Testis (tissue), 3 donors: ENCODE data around the gene CUEDC1. TPM values are rescaled to one million over a fixed set of nuclear protein-coding genes. Genes with fewer than 3 reads are reported as not detected.

Experiments used
- DNase-seq: peaks from one replicate; pipeline ENCODE4 v3.0.0-alpha.2; 2019
- H3K27ac ChIP-seq, 2 donors: fragments of 200-600 bp; sonication (generic); one replicate each; pipeline ENCODE4 v1.5.1; 2019
- H3K27me3 ChIP-seq: fragments of 200-600 bp; sonication (generic); one replicate; pipeline ENCODE4 v1.5.1; 2019
- H3K36me3 ChIP-seq: fragments of 200-600 bp; sonication (generic); one replicate; pipeline ENCODE4 v1.5.1; 2017; ENCODE audit warnings: low read depth; ENCODE audit errors: missing control alignments
- H3K4me1 ChIP-seq: fragments of 200-600 bp; sonication (generic); one replicate; pipeline ENCODE4 v1.5.1; 2019
- H3K4me3 ChIP-seq, 2 donors: fragments of 200-600 bp; sonication (generic); one replicate each; pipeline ENCODE4 v1.5.1; 2017 to 2019
- H3K9me3 ChIP-seq: fragments of 200-600 bp; sonication (generic); one replicate; pipeline ENCODE4 v1.5.1; 2017
- POLR2A ChIP-seq: fragments of 450-650 bp; IDR thresholded peaks from one replicate; pipeline ENCODE4 v1.6.1; 2017; ENCODE audit warnings: antibody characterized with exemption, mild to moderate bottlenecking, moderate library complexity
- WGBS, 2 donors: methylation state at CpG; one replicate each; pipeline ENCODE4 v1.1.5; 2018; 5-methylcytosine and 5-hydroxymethylcytosine counted together
- intact Hi-C: fragments of 100-400 bp; cut with DNase I; formaldehyde crosslinking; loops from one replicate; pipeline ENCODE4 v1.15.1; 2023; ENCODE audit warnings: low total_unique reads
- polyA plus RNA-seq: library from polyadenylated mRNA; stranded (reverse); fragments of 350-450 nt; fragmentation: Illumina TruSeq; extraction: RNeasy Lipid Tissue Mini Kit (QIAGEN cat#74804); gene quantifications from one replicate; pipeline ENCODE4 v1.2.3, GENCODE V29; 2014; ENCODE audit warnings: low read depth, low replicate concordance; ENCODE audit not compliant: insufficient read depth
- total RNA-seq, 2 donors: library from RNA; depleted of rRNA; stranded (reverse); fragments of >200 nt; gene quantifications; one replicate each; pipeline ENCODE4 v1.2.3, GENCODE V29; 2016
- TF ChIP-seq, protein P1 (sequence below), 3 experiments: fragments of 450-650 bp in 2 of 3; fragments of 200-600 bp in 1 of 3; sonication (generic) in 1 of 3; IDR thresholded peaks; one replicate each; pipeline ENCODE4 v1.5.1; 2016 to 2019; ENCODE audit warnings: antibody characterized with exemption in 3 of 3, mild to moderate bottlenecking in 2 of 3, moderate library complexity in 1 of 3

The CUEDC1 gene
- total and polyA plus RNA-seq, 3 donors from 2014 or later: 6.5 to 13.3 (median 8.6) TPM

- intact Hi-C loops: no loop called here
- no peaks in the 10 kb centered on the region for H3K27me3 ChIP-seq
- H3K9me3 ChIP-seq: no peaks in the 10 kb centered on the region
- peak overlapping the region in 1 of 2 donors; percentile 2 for H3K27ac ChIP-seq
- no peaks in the 10 kb centered on the region for H3K36me3 ChIP-seq
- DNase-seq: peak; percentile 46
- WGBS, 2 donors: 42 to 65% methylated on average over 8 to 9 of the region's 9 CpGs
- no peak overlapping the region for H3K4me3 ChIP-seq
- TF ChIP-seq, protein P1, sequence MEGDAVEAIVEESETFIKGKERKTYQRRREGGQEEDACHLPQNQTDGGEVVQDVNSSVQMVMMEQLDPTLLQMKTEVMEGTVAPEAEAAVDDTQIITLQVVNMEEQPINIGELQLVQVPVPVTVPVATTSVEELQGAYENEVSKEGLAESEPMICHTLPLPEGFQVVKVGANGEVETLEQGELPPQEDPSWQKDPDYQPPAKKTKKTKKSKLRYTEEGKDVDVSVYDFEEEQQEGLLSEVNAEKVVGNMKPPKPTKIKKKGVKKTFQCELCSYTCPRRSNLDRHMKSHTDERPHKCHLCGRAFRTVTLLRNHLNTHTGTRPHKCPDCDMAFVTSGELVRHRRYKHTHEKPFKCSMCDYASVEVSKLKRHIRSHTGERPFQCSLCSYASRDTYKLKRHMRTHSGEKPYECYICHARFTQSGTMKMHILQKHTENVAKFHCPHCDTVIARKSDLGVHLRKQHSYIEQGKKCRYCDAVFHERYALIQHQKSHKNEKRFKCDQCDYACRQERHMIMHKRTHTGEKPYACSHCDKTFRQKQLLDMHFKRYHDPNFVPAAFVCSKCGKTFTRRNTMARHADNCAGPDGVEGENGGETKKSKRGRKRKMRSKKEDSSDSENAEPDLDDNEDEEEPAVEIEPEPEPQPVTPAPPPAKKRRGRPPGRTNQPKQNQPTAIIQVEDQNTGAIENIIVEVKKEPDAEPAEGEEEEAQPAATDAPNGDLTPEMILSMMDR (IDR thresholded peaks at IDR 0.05): no peak
- TF ChIP-seq POLR2A: no peak
- peaks cover 6% of the 10 kb centered on the region for H3K4me1 ChIP-seq
These were observed 73.3 kb downstream of the CUEDC1 start for GRCh38 chr17:57881783-57882351.

- H3K27me3 ChIP-seq: no peaks in the 10 kb centered on the region
- TF ChIP-seq POLR2A: no peak
- TF ChIP-seq, protein P1 (IDR thresholded peaks at IDR 0.05): no peak
- no peak overlapping the region for H3K4me3 ChIP-seq
- H3K9me3 ChIP-seq: no peaks in the 10 kb centered on the region
- H3K36me3 ChIP-seq: no peaks in the 10 kb centered on the region
- 61 to 62% methylated on average over 8 of the region's 8 CpGs for WGBS, 2 donors
- intact Hi-C loops: no loop called here
- peaks cover 6% of the 10 kb centered on the region for H3K4me1 ChIP-seq
- no peak overlapping the region for H3K27ac ChIP-seq
- peak; percentile 49 for DNase-seq
These were observed 74.1 kb downstream of the CUEDC1 start for GRCh38 chr17:57881143-57881542.

- peaks cover 16% of the 10 kb centered on the region for H3K4me1 ChIP-seq
- DNase-seq: no peak
- intact Hi-C loops: no loop called here
- no peak overlapping the region for H3K4me3 ChIP-seq
- no peaks in the 10 kb centered on the region for H3K9me3 ChIP-seq
- TF ChIP-seq, protein P1 (IDR thresholded peaks at IDR 0.05): no peak
- no peak for TF ChIP-seq POLR2A
- 89 to 93% methylated on average over 8 of the region's 8 CpGs for WGBS, 2 donors
- no peaks in the 10 kb centered on the region for H3K27me3 ChIP-seq
- no peak overlapping the region for H3K27ac ChIP-seq
- no peaks in the 10 kb centered on the region for H3K36me3 ChIP-seq
These were observed 75.1 kb downstream of the CUEDC1 start for GRCh38 chr17:57880086-57880456.

DNA sequence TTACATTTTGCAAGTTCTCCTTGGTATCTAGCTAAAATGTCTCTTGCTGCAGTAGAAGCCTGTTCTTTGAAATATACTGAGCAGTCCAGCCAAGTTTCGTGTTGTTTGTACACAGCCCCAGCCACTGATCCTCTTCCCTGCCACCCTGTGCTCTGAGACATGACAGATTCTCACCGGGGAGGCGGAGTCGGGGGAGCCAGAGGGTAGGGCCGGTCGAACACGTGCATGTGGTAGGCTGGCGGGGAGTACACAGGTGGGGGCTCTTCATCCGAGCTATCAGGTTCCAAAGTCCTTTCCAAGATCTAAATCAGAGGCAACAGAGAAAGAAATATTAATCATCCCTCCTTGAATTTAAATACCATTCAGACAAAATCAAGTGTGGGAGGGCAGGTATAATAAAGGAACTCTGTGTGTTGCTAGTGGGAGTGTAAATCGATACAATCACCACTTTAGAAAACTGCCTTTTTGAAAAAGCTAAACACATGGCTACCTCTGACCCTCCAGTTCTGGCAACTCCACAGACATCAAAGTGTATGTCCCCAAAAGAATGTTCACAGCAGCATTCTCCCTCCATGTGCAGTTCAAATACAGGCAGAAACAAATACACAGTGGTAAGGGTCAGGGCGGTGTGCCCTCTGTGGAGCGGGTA, 75.7 kb downstream of the CUEDC1 start:
- Histone ChIP-seq H3K36me3 (no peaks in the 10 kb centered on the region), H3K27me3 (no peaks in the 10 kb centered on the region), H3K4me3 (no peak overlapping the region), H3K27ac (no peak overlapping the region), H3K4me1 (peaks cover 21% of the 10 kb centered on the region), H3K9me3 (no peaks in the 10 kb centered on the region)
- no peak for DNase-seq
- intact Hi-C loops: no loop called here
- TF ChIP-seq POLR2A: no peak
- TF ChIP-seq, protein P1 (IDR thresholded peaks at IDR 0.05): no peak
- 67 to 79% methylated on average over 5 to 12 of the region's 12 CpGs for WGBS, 2 donors
